ENCODE data around the gene NR3C1. TPM values are rescaled to one million over a fixed set of nuclear protein-coding genes. Genes with fewer than 3 reads are reported as not detected.

NR3C1 gene
- total RNA-seq, 1 donor from 2014 or later: 101 TPM

DNA sequence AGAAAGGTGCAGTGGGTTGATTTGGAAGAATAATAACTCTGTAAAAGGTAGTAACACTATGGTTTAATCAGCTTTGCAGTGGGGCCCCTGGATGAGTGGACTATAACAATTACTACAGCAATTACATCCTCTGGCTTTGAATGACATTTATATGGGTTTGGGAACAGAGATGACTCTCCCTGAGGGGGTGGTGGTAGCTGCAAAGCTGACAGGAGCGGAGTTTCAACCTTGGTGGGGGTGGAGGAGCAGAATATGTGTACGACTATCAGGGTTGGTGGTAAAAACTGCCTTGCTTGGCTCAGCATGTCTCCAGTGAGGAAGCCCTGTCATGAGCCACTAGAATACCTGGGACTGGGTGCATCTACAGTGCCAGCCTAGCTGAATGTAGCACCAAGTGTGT is 28.3 kb upstream of the NR3C1 start:
- no peaks in the 10 kb centered on the region for H3K9me3 ChIP-seq
- H3K27ac ChIP-seq: no peak overlapping the region
- no peaks in the 10 kb centered on the region for H3K27me3 ChIP-seq
- ATAC-seq (no peak), DNase-seq (no peak)
- intact Hi-C loops (cut with DNase I): no loop called here
- no peaks in the 10 kb centered on the region for H3K36me3 ChIP-seq
- TF ChIP-seq, protein P1, sequence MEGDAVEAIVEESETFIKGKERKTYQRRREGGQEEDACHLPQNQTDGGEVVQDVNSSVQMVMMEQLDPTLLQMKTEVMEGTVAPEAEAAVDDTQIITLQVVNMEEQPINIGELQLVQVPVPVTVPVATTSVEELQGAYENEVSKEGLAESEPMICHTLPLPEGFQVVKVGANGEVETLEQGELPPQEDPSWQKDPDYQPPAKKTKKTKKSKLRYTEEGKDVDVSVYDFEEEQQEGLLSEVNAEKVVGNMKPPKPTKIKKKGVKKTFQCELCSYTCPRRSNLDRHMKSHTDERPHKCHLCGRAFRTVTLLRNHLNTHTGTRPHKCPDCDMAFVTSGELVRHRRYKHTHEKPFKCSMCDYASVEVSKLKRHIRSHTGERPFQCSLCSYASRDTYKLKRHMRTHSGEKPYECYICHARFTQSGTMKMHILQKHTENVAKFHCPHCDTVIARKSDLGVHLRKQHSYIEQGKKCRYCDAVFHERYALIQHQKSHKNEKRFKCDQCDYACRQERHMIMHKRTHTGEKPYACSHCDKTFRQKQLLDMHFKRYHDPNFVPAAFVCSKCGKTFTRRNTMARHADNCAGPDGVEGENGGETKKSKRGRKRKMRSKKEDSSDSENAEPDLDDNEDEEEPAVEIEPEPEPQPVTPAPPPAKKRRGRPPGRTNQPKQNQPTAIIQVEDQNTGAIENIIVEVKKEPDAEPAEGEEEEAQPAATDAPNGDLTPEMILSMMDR (IDR thresholded peaks at IDR 0.05): no peak
- no peak overlapping the region for H3K4me3 ChIP-seq
- peaks cover 16% of the 10 kb centered on the region for H3K4me1 ChIP-seq

DNA sequence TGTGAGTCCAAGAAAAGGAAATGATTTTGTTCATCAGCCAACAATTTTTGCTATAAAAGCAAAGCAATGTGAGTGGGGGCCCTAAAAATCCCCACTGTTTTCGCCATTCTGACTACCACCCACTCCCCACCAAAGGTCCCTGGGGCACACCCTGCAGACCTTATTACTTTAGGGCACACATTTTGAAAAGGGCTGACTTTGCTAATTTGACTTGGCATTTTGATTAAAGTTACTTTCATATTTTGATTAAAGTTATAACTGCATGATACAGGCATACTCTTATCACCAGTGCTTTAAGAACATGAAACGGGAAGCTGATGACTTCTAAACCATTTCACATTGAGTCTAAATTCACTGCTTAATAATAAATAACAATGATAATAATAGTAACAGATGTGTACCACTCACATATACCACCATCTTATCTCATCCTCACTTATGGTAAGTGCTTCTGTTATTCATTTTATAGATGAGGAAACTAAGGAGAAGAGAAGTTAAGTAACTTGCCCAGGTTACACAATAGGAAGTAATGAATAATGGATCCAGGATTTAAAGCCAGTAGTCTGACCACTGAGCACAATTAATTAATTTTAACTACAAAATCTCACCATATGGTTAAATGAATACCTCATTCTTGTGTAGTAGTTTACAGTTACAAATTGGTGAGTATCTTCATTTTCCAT is 25.4 kb upstream of the NR3C1 start:
- peaks cover under 1% of the 10 kb centered on the region for H3K4me1 ChIP-seq
- intact Hi-C loops (cut with DNase I): no loop called here
- no peak for ATAC-seq

DNA sequence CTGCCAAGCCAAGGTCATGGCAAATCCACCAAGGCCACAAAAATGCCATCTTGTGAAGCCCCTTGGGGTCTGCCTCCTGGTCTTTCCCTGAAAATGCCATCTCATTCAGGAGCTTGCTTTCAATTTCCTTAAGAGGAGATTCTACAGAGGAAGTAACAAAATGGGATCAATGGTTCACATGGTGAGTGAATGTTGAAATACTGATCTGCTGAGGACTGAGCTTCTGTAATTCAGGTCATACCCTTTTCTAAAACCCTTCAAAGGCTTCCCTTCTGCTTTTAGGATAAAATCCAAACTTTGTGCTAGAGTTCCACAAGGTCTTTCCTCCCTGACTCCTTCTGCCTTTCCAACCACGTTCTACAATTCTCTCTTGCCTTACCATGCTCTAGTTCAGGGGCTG is 24.7 kb upstream of the NR3C1 start:
- Histone ChIP-seq H3K36me3 (no peaks in the 10 kb centered on the region), H3K9me3 (no peaks in the 10 kb centered on the region), H3K27ac (no peak overlapping the region), H3K27me3 (no peaks in the 10 kb centered on the region), H3K4me3 (no peak overlapping the region), H3K4me1 (no peaks in the 10 kb centered on the region)
- no peak for DNase-seq
- intact Hi-C loops (cut with DNase I): no loop called here
- TF ChIP-seq, protein P1 (IDR thresholded peaks at IDR 0.05): no peak
- peak; percentile 71 for ATAC-seq

More for the DNA sequence above, 25.4 kb upstream of the NR3C1 start:
- TF ChIP-seq, protein P1 (IDR thresholded peaks at IDR 0.05): no peak
- DNase-seq: no peak
- H3K27ac ChIP-seq: no peak overlapping the region
- H3K27me3 ChIP-seq: no peaks in the 10 kb centered on the region
- H3K9me3 ChIP-seq: no peaks in the 10 kb centered on the region
- H3K4me3 ChIP-seq: no peak overlapping the region
- H3K36me3 ChIP-seq: no peaks in the 10 kb centered on the region

DNA sequence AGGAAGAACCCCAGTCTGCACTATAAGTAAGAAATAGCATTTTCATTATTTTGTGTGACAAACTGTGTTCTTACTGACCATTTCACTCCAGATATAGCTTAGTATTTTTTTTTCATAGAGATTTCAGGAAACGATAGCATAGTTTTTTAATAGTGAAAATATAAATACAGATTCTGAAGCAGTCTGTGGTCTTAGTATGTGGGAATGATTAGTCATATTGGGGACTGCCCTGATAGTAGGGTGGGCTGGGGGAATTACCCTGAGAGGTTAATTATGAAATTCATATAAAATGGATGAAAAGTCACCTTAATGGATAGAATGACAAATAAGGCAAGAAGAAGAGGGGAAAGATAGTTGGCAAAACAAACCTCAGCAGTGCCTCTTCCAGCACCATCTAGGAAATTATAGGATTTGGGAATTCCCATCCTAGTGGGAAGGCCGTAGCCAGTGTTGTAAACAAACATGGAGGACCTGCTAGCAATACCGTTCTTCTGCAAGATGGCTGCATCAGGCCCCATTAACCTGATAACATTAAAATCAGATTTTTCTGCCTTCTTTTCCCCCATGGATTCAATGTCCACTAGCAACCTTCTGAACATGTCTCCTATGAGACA is 23.7 kb upstream of the NR3C1 start:
- no peak overlapping the region for H3K4me3 ChIP-seq
- H3K27ac ChIP-seq: no peak overlapping the region
- no peaks in the 10 kb centered on the region for H3K36me3 ChIP-seq
- no peaks in the 10 kb centered on the region for H3K27me3 ChIP-seq
- ATAC-seq: no peak
- no peak for DNase-seq
- TF ChIP-seq, protein P1 (IDR thresholded peaks at IDR 0.05): no peak
- H3K4me1 ChIP-seq: no peaks in the 10 kb centered on the region
- no peaks in the 10 kb centered on the region for H3K9me3 ChIP-seq
- intact Hi-C loops (cut with DNase I): no loop called here

DNA sequence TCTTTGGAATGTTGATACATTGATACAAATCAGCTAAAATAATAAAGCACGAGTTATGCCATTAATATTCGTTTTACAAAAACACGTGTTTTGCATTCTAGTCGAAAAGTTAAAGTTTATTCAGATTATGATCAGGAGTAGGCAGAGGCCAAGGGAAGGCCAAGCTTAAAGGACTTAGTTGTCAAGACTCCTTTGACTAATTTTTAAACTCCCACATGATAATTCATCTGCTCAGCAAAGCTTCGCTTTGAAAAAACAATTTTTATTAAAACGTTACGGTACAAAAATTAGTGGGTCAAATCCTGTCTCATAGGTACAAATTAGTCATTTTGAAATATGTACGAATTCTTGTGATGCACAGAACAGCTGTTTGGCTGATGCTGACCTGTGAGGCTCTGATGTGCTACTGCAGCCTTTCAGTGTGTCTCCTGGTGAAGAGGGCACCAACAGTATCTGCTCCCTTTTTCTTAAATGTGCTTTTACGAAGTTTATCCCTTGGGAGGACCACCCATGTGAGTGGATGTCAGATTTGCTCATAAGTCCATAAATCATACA is 23.0 kb upstream of the NR3C1 start:
- ATAC-seq (no peak), DNase-seq (no peak)
- TF ChIP-seq, protein P1 (IDR thresholded peaks at IDR 0.05): no peak
- no peaks in the 10 kb centered on the region for H3K4me1 ChIP-seq
- no peaks in the 10 kb centered on the region for H3K27me3 ChIP-seq
- H3K27ac ChIP-seq: no peak overlapping the region
- no peak overlapping the region for H3K4me3 ChIP-seq
- no peaks in the 10 kb centered on the region for H3K36me3 ChIP-seq
- no peaks in the 10 kb centered on the region for H3K9me3 ChIP-seq
- intact Hi-C loops (cut with DNase I): no loop called here
